IPS-18c (cell line): ENCODE measurements around the gene RHOG.

Source experiments
- H3K4me3 ChIP-seq: 2 replicates; pipeline ENCODE4 v1.7.0; 2013; ENCODE audit warnings: low read depth, mild to moderate bottlenecking, low read length, moderate library complexity; ENCODE audit not compliant: insufficient read depth
- H3K9me3 ChIP-seq: one replicate; pipeline ENCODE4 v1.6.1; 2013; ENCODE audit warnings: mild to moderate bottlenecking, low read length, moderate library complexity; ENCODE audit not compliant: control insufficient read depth, insufficient read depth

The RHOG gene

GRCh38 chr11:3841426-3842350, 929 bp upstream of the RHOG start:
- peak overlapping the region; percentile 62 for H3K4me3 ChIP-seq

DNA sequence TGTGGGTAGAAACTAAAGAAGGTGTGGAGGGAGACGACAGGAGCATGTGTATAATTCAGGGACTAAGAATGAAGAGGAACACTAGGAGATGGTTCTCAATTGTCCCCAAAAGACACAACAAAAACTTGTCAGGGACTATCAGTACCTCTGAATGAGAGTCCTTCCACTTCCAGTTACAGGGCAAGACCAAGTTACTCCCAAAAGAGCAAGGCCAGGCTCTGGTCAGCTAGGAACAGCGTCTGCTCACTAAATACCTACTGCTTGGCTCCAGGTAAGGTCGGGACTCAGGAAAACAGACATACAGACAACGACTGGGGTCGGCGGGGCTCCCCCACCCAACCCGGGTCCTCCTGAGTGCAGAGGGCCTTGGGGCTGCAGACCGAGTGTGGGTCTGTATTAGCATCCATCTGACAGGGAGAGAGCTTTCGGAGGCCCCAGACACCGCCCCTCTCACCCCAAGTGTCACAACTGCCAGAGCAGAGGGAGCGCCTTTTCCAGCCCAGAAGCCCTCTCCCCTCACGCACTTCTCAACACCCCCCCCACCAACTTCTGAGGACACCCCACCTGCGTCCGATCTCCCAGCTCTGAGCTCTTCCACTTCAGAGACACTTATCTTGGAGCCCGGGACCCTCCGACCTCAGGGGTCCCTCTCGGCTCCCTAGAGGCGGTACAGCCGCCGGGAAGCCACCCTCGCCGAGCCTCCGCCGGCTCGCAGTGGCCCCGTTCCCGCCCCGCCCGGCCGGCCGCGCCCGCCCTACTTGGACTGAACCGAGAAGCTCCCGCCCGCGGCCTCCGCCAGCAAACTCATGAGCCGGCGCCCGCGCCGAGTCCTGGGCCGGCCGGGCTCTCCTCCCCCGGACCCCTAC, 522 bp downstream of the RHOG start:
- no peaks in the 10 kb centered on the region for H3K9me3 ChIP-seq
- peak overlapping the region; percentile 78 for H3K4me3 ChIP-seq

More at GRCh38 chr11:3841426-3842350, 929 bp upstream of the RHOG start:
- no peaks in the 10 kb centered on the region for H3K9me3 ChIP-seq

DNA sequence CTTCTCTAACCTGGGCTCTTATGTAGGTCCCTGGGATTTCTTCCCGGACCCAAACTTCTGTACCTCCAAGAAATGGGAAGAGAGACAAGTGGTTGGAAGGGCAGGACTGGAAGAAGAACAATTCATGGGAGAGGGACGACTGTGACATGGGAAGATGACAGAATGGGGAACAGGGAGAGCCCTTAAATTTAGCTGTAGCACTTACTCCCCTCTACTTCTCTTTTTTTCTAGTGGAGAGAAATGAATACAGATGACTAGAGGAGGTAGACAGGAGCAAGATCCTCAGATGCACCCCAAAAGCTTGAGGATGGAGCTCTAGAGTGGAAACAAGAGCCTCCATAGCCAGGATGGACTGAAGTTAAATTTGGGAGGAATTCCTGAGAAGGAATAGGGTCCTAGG, 2.3 kb downstream of the RHOG start:
- no peaks in the 10 kb centered on the region for H3K9me3 ChIP-seq

DNA sequence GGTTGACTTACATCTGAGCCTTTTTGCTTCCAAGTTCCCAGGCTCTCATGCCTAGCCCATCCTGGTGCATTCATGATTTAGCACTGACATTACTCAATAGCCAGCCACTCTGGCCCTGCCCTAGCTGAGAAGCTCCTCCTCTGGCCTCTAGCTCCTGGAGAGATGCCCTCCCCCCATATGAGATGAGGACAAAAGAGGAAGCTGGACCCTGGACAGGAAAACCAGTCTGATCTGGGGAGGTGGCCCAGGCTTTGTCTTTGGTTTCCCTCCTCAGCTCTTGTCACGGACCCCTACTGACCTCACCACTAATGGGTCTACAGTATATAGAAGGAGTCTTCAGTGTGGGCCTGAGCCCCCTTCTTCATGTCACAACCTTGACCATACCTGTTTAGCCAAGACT, 3.0 kb downstream of the RHOG start:
- H3K9me3 ChIP-seq: no peaks in the 10 kb centered on the region
- H3K4me3 ChIP-seq: no peak overlapping the region

More for the DNA sequence above, 2.3 kb downstream of the RHOG start:
- H3K4me3 ChIP-seq: no peak overlapping the region

DNA sequence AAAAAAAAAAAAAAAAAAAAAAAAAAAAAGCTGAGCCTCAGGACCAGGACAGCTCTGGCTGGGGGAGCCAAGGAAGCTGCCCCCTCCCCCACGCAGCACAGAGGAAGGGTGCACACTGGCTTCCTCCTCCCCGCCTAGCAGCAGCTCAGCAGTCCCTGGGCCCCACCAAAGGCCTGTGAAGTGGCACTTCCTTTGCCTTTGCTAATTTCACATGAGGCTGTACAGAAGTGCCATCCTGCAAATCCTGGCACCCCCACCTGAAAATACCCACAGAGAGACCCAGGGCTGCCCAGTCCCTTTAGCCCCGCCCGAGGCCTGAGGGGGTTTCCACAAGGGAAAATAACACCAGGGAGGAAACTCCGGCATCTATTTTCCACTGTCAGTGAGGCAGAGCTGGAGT, 3.9 kb downstream of the RHOG start:
- Histone ChIP-seq H3K9me3 (no peaks in the 10 kb centered on the region), H3K4me3 (no peak overlapping the region)

DNA sequence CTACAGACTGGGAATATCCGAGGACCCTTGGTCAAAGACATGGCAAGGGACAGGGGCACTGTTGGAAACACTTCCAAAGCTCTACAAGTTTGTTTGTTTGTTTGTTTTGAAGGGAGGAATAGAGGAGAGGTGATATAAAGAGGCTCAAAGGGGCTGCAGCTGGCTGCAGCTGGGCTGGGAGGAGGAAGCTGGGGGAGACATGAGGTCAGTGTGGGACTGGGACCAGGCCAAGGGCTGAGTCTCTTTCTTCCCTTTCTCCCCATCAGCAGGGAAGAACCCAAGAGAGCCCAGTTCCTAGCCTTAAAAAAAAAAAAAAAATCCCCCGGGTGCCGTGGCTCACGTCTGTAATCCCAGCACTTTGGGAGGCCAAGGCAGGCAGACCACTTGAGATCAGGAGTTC, 5.0 kb downstream of the RHOG start:
- no peaks in the 10 kb centered on the region for H3K9me3 ChIP-seq
- H3K4me3 ChIP-seq: no peak overlapping the region

- no peak overlapping the region for H3K4me3 ChIP-seq
Measured at GRCh38 chr11:3834664-3835461, 5.9 kb downstream of the RHOG start.

DNA sequence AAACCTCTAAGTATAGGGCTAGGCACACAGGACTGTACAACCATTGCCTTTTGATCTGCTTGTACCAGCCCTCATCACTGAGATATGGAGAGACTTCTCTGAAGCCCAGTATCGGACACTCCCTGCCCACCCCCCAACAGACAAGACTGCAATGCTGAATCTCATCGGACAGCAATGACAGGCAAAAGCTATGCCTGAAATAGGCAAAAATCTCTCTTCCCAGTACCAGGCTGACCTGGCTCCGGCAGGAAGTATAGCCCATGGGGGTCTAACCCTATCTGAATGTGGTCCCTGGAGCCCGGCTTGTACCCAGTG, 6.5 kb downstream of the RHOG start:
- Histone ChIP-seq H3K4me3 (no peak overlapping the region), H3K9me3 (no peaks in the 10 kb centered on the region)

More at GRCh38 chr11:3834664-3835461, 5.9 kb downstream of the RHOG start:
- no peaks in the 10 kb centered on the region for H3K9me3 ChIP-seq

- Histone ChIP-seq H3K4me3 (no peak overlapping the region), H3K9me3 (no peaks in the 10 kb centered on the region)
Measured at GRCh38 chr11:3833449-3833848, 7.3 kb downstream of the RHOG start.

GRCh38 chr11:3832816-3833215, 7.9 kb downstream of the RHOG start:
- Histone ChIP-seq H3K9me3 (no peaks in the 10 kb centered on the region), H3K4me3 (no peak overlapping the region)

DNA sequence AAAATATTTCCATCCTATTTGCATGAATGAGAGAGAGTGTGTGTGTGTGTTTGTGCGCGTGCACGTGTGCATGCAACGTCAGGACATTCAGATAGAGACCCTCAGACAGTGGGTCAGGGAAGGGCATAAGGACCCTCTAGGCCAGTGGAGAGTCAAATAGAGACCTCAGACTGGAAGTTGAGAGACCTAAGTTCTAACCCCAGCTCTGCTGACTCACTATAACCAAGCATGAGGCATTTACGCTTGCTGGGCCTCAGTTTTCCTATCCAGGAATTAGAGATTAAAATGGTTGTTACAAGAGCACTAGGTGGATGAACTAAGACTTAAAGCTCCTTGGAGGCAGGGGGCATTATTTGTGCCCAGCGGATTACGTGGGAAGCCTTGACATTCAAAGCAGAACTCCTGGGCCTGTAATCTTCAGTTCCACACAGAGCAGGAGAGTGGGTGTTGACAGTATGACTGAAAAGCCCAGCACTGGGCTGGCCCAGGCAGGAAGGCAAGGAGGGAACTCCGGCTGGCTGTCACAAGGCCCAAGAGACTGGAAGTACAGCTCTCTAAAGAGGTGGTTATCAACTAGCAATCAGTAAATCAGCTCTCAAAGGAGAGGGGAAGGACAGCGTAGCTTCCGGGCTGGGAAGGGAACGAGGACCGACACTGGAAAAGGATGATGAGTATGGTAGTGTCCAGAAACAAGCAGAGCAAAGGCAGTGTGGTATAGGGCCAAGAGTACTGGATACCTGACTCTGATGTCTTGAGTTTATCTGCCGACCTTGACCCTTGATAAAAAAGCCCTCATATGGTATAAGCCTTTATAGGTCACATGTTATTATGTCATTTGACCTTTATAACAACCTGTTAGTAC, 9.2 kb downstream of the RHOG start:
- no peaks in the 10 kb centered on the region for H3K9me3 ChIP-seq
- H3K4me3 ChIP-seq: no peak overlapping the region

- no peak overlapping the region for H3K4me3 ChIP-seq
- no peaks in the 10 kb centered on the region for H3K9me3 ChIP-seq
Measured at GRCh38 chr11:3830730-3831129, 10.0 kb downstream of the RHOG start.

DNA sequence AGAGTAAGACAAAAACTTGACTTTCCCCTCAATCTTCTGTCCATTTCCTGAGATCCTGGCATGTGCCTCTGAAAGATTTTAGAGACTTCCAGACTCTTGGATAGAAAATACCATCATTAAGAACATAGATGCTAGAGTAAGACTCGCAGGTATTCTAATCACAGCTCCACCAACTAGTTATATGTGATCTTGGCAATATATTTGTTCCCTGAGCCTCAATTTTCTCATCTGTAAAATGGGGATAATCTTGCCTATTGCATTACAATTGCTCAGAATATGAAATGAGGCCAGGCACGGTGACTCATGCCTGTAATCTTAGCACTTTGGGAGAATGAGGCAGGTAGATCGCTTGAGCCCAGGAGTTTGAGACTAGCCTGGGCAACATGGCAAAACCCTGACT, 10.7 kb downstream of the RHOG start:
- no peak overlapping the region for H3K4me3 ChIP-seq

GRCh38 chr11:3827434-3828186, 13.1 kb downstream of the RHOG start:
- H3K4me3 ChIP-seq: no peak overlapping the region

More for the DNA sequence above, 10.7 kb downstream of the RHOG start:
- H3K9me3 ChIP-seq: no peaks in the 10 kb centered on the region

GRCh38 chr11:3826721-3827120, 14.0 kb downstream of the RHOG start:
- Histone ChIP-seq H3K9me3 (no peaks in the 10 kb centered on the region), H3K4me3 (0 out of 2 replicates have a peak overlapping the region, but pooled peaks have one; percentile 3)

More at GRCh38 chr11:3827434-3828186, 13.1 kb downstream of the RHOG start:
- no peaks in the 10 kb centered on the region for H3K9me3 ChIP-seq
